WTC11 (cell line): ENCODE results near the gene GLE1. TPM values are rescaled to one million over a fixed set of nuclear protein-coding genes. Genes with fewer than 3 reads are reported as not detected.

ENCODE experiments used
- ARID4B ChIP-seq: sonication (generic); formaldehyde crosslinking; IDR thresholded peaks from 2 replicates; pipeline ENCODE4 v1.8.0; 2023; ENCODE audit warnings: missing genetic modification reagents, mild to moderate bottlenecking, borderline replicate concordance
- CREM ChIP-seq: sonication (generic); formaldehyde crosslinking; IDR thresholded peaks from 2 replicates; pipeline ENCODE4 v1.8.1; 2022; ENCODE audit warnings: mild to moderate bottlenecking, missing genetic modification reagents, moderate library complexity
- EMX1 ChIP-seq: fragments of 250-450 bp; sonication (Bioruptor Pico); IDR thresholded peaks from 2 replicates; pipeline ENCODE4 v1.8.0; 2021; ENCODE audit warnings: mild to moderate bottlenecking
- FOXJ3 ChIP-seq: sonication (generic); formaldehyde crosslinking; IDR thresholded peaks from 2 replicates; pipeline ENCODE4 v1.9.0; 2021; ENCODE audit warnings: missing genetic modification reagents, mild to moderate bottlenecking, borderline replicate concordance
- FOXP4 ChIP-seq: sonication (generic); formaldehyde crosslinking; IDR thresholded peaks from 2 replicates; pipeline ENCODE4 v1.8.0; 2022; ENCODE audit warnings: mild to moderate bottlenecking, missing genetic modification reagents
- NFATC4 ChIP-seq: fragments of 250-450 bp; sonication (Bioruptor Pico); IDR thresholded peaks from 2 replicates; pipeline ENCODE4 v1.9.0; 2021; ENCODE audit warnings: mild to moderate bottlenecking
- NFYB ChIP-seq: sonication (generic); formaldehyde crosslinking; conservative IDR thresholded peaks from 2 replicates; pipeline ENCODE4 v1.8.0; 2022; ENCODE audit warnings: low read depth, missing genetic modification reagents
- NR2C2 ChIP-seq: sonication (generic); formaldehyde crosslinking; IDR thresholded peaks from 2 replicates; pipeline ENCODE4 v1.8.0; 2022; ENCODE audit warnings: mild to moderate bottlenecking, missing genetic modification reagents
- PREB ChIP-seq: sonication (generic); formaldehyde crosslinking; IDR thresholded peaks from 2 replicates; pipeline ENCODE4 v1.8.1; 2022; ENCODE audit warnings: mild to moderate bottlenecking, missing genetic modification reagents, moderate library complexity, borderline replicate concordance
- SP1 ChIP-seq: sonication (generic); formaldehyde crosslinking; conservative IDR thresholded peaks from 2 replicates; pipeline ENCODE4 v1.8.1; 2022; ENCODE audit warnings: missing genetic modification reagents
- TEAD4 ChIP-seq: sonication (generic); formaldehyde crosslinking; IDR thresholded peaks from 2 replicates; pipeline ENCODE4 v1.8.0; 2022; ENCODE audit warnings: mild to moderate bottlenecking, missing genetic modification reagents
- USF1 ChIP-seq: sonication (generic); formaldehyde crosslinking; IDR thresholded peaks from 2 replicates; pipeline ENCODE4 v1.8.0; 2022; ENCODE audit warnings: mild to moderate bottlenecking, missing genetic modification reagents
- ZNF232 ChIP-seq: sonication (generic); formaldehyde crosslinking; IDR thresholded peaks from 2 replicates; pipeline ENCODE4 v1.8.0; 2022; ENCODE audit warnings: mild to moderate bottlenecking, missing genetic modification reagents
- ZNF416 ChIP-seq: fragments of 250-450 bp; sonication (Bioruptor Pico); IDR thresholded peaks from 2 replicates; pipeline ENCODE4 v1.9.0; 2021; ENCODE audit warnings: mild to moderate bottlenecking, inconsistent platforms
- ZNF512 ChIP-seq: sonication (generic); formaldehyde crosslinking; IDR thresholded peaks from 2 replicates; pipeline ENCODE4 v1.8.1; 2022; ENCODE audit warnings: missing genetic modification reagents, borderline replicate concordance
- ZSCAN18 ChIP-seq: fragments of 250-450 bp; sonication (Bioruptor Pico); IDR thresholded peaks from 2 replicates; pipeline ENCODE4 v2.1.2; 2022; ENCODE audit warnings: mild to moderate bottlenecking, moderate library complexity
- total RNA-seq: library from RNA; stranded (reverse); gene quantifications from 3 replicates; pipeline ENCODE4 v1.2.3, GENCODE V29; 2021
- TF ChIP-seq, protein P1 (sequence below): sonication (generic); formaldehyde crosslinking; IDR thresholded peaks from 2 replicates; pipeline ENCODE4 v1.8.1; 2023; ENCODE audit warnings: mild to moderate bottlenecking, missing genetic modification reagents, moderate library complexity
- TF ChIP-seq, protein P2 (sequence below): sonication (generic); formaldehyde crosslinking; IDR thresholded peaks from 2 replicates; pipeline ENCODE4 v1.8.1; 2023; ENCODE audit warnings: mild to moderate bottlenecking, missing genetic modification reagents
- TF ChIP-seq, protein P3 (sequence below): sonication (generic); formaldehyde crosslinking; IDR thresholded peaks from 2 replicates; pipeline ENCODE4 v1.8.1; 2022; ENCODE audit warnings: low read depth, mild to moderate bottlenecking, moderate library complexity, missing genetic modification reagents, borderline replicate concordance
- TF ChIP-seq, protein P4 (sequence below): sonication (generic); formaldehyde crosslinking; conservative IDR thresholded peaks from 2 replicates; pipeline ENCODE4 v1.8.1; 2022; ENCODE audit warnings: mild to moderate bottlenecking, missing genetic modification reagents
- TF ChIP-seq, protein P5 (sequence below): fragments of 250-450 bp; sonication (Bioruptor Pico); IDR thresholded peaks from 2 replicates; pipeline ENCODE4 v1.9.0; 2021; ENCODE audit warnings: moderate library complexity, mild to moderate bottlenecking, inconsistent platforms, borderline replicate concordance

Gene GLE1
- total RNA-seq, 1 experiment from 2014 or later, result 19.7 TPM

DNA sequence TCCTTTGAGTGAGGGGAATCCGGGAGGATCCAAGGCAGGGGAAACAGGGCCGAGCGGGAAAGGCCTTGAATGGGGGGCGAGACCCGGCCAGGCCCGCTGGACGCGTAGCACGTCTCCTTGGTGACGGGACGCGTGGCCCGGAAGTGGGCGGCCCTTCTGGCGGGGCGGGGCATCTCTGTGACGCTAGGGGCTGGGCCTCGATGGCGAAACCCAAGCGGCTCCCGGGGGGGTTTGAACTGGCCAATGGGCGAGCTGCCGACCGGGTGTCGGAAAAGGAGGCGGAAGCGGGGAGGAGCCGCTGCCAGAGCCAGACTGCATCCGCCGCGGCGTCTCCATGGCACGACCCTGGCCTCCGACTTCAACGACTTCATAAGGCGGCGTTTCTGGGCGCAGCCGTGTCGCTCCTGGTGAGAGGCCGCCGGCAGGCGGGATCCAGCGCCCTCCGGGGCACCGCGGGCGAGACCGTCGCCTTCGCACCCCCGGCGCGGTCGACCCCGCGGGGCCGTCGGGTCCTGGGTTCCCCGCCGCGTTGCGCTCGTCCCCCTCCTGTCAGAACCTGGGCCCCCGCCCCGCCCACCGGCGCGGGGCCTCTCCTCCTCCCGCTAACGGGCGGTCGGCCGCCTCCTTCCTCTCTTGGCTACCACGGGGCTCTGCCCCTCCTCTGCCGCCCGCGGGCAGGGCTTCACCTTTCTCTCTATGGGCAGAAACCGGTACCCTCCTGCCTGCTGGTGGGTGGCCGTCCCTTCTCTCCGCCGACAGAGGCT, 48.5 kb upstream of the GLE1 start, which contains the start of gene ODF2 (continued):
- TF ChIP-seq NFATC4, result no peak
- TF ChIP-seq ARID4B (CRISPR knock-in tag), result peak; percentile 59; the same call in 1 of the 2 replicates
- no peak for TF ChIP-seq ZSCAN18 (CRISPR knock-in tag)
- TF ChIP-seq FOXP4 (CRISPR knock-in tag), result peak; percentile 66; the same call in 1 of the 2 replicates
- no peak for TF ChIP-seq PREB
- TF ChIP-seq, protein P1, sequence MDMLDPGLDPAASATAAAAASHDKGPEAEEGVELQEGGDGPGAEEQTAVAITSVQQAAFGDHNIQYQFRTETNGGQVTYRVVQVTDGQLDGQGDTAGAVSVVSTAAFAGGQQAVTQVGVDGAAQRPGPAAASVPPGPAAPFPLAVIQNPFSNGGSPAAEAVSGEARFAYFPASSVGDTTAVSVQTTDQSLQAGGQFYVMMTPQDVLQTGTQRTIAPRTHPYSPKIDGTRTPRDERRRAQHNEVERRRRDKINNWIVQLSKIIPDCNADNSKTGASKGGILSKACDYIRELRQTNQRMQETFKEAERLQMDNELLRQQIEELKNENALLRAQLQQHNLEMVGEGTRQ (CRISPR knock-in tag), result peak; percentile 63
- TF ChIP-seq, protein P2, sequence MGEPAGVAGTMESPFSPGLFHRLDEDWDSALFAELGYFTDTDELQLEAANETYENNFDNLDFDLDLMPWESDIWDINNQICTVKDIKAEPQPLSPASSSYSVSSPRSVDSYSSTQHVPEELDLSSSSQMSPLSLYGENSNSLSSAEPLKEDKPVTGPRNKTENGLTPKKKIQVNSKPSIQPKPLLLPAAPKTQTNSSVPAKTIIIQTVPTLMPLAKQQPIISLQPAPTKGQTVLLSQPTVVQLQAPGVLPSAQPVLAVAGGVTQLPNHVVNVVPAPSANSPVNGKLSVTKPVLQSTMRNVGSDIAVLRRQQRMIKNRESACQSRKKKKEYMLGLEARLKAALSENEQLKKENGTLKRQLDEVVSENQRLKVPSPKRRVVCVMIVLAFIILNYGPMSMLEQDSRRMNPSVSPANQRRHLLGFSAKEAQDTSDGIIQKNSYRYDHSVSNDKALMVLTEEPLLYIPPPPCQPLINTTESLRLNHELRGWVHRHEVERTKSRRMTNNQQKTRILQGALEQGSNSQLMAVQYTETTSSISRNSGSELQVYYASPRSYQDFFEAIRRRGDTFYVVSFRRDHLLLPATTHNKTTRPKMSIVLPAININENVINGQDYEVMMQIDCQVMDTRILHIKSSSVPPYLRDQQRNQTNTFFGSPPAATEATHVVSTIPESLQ (CRISPR knock-in tag), result no peak
- peak; percentile 94 for TF ChIP-seq SP1 (CRISPR knock-in tag)
- TF ChIP-seq, protein P3, sequence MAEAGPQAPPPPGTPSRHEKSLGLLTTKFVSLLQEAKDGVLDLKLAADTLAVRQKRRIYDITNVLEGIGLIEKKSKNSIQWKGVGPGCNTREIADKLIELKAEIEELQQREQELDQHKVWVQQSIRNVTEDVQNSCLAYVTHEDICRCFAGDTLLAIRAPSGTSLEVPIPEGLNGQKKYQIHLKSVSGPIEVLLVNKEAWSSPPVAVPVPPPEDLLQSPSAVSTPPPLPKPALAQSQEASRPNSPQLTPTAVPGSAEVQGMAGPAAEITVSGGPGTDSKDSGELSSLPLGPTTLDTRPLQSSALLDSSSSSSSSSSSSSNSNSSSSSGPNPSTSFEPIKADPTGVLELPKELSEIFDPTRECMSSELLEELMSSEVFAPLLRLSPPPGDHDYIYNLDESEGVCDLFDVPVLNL (CRISPR knock-in tag), result no peak
- no peak for TF ChIP-seq FOXJ3 (CRISPR knock-in tag)
- TF ChIP-seq, protein P4, sequence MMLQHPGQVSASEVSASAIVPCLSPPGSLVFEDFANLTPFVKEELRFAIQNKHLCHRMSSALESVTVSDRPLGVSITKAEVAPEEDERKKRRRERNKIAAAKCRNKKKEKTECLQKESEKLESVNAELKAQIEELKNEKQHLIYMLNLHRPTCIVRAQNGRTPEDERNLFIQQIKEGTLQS, result no peak
- peak; percentile 64 for TF ChIP-seq NFYB (CRISPR knock-in tag)
- TF ChIP-seq ZNF512, result no peak
- no peak for TF ChIP-seq ZNF416 (CRISPR knock-in tag)
- TF ChIP-seq EMX1 (CRISPR knock-in tag), result no peak
- TF ChIP-seq CREM (CRISPR knock-in tag), result no peak
- TF ChIP-seq, protein P5, sequence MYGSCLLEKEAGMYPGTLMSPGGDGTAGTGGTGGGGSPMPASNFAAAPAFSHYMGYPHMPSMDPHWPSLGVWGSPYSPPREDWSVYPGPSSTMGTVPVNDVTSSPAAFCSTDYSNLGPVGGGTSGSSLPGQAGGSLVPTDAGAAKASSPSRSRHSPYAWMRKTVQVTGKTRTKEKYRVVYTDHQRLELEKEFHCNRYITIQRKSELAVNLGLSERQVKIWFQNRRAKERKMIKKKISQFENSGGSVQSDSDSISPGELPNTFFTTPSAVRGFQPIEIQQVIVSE (CRISPR knock-in tag), result no peak
- 0 out of 2 replicates have a peak, but pooled peaks have one; percentile 68 for TF ChIP-seq USF1 (CRISPR knock-in tag)
- TF ChIP-seq ZNF232, result no peak
- no peak for TF ChIP-seq NR2C2 (CRISPR knock-in tag)
- no peak for TF ChIP-seq TEAD4 (CRISPR knock-in tag)
